HepG2 (cell line): ENCODE measurements around the gene NUP62.

ENCODE experiments used
- FOXK1 ChIP-seq: sonication (generic); formaldehyde crosslinking; IDR thresholded peaks from 2 replicates; pipeline ENCODE4 v1.4.0; 2020; ENCODE audit warnings: low read depth, missing genetic modification reagents, borderline replicate concordance
- HMGXB3 ChIP-seq: sonication (generic); formaldehyde crosslinking; IDR thresholded peaks from 2 replicates; pipeline ENCODE4 v1.4.0; 2020; ENCODE audit warnings: missing genetic modification reagents, borderline replicate concordance
- LRRFIP1 ChIP-seq: sonication (generic); formaldehyde crosslinking; conservative IDR thresholded peaks from 2 replicates; pipeline ENCODE4 v1.4.0; 2020; ENCODE audit warnings: missing genetic modification reagents
- MAFK ChIP-seq, 2 experiments: IDR thresholded peaks in 1 of 2; conservative IDR thresholded peaks in 1 of 2; 2 replicates each; pipeline ENCODE4 v1.6.1; 2011; ENCODE audit warnings: improper control_type of control experiment in 2 of 2, low read length in 2 of 2
- POLR2A ChIP-seq, 2 experiments: IDR thresholded peaks; 2 replicates each; pipeline ENCODE4 v1.6.1; 2011; ENCODE audit warnings: low read depth in 2 of 2, low read length in 2 of 2, mild to moderate bottlenecking in 1 of 2, moderate library complexity in 1 of 2; ENCODE audit not compliant: insufficient read depth in 1 of 2
- ZFX ChIP-seq: sonication (generic); formaldehyde crosslinking; IDR thresholded peaks from 2 replicates; pipeline ENCODE4 v1.4.0; 2020; ENCODE audit warnings: mild to moderate bottlenecking, low read depth, missing genetic modification reagents, moderate library complexity
- ZNF44 ChIP-seq: sonication (generic); formaldehyde crosslinking; IDR thresholded peaks from 2 replicates; pipeline ENCODE4 v1.5.1; 2020; ENCODE audit warnings: mild to moderate bottlenecking, missing genetic modification reagents
- ZNF841 ChIP-seq: sonication (generic); formaldehyde crosslinking; IDR thresholded peaks from 2 replicates; pipeline ENCODE4 v1.8.1; 2023; ENCODE audit warnings: missing genetic modification reagents, borderline replicate concordance

- TF ChIP-seq ZNF841 (CRISPR knock-in tag) (no peak), LRRFIP1 (CRISPR knock-in tag) (no peak), MAFK (conservative IDR thresholded peaks at IDR 0.05 in 1 of 2, IDR thresholded peaks at IDR 0.05 in 1 of 2; ENCODE audit: low read length in 2 of 2) (no peak), POLR2A (IDR thresholded peaks at IDR 0.05; ENCODE audit: insufficient read depth in 1 of 2, low read depth in 2 of 2, low read length in 2 of 2) (no peak), ZFX (CRISPR knock-in tag) (no peak), FOXK1 (CRISPR knock-in tag) (no peak), HMGXB3 (CRISPR knock-in tag) (no peak), ZNF44 (CRISPR knock-in tag) (no peak)
Observed at GRCh38 chr19:49925486-49925885, 3.8 kb downstream of the NUP62 start.
